GM12878 (cell line): ENCODE measurements around the gene NMRK1. TPM values are rescaled to one million over a fixed set of nuclear protein-coding genes. Genes with fewer than 3 reads are reported as not detected.

ENCODE experiments used
- ATAC-seq: fragments of 200-7000 bp; cut with Tn5 transposase; 3 replicates; pipeline ENCODE4 v1.9.1; 2020; ENCODE audit warnings: mild to moderate bottlenecking, moderate library complexity
- BruUV-seq: library from RNA; stranded (reverse); fragments of 400-500 nt; replicated peaks from 2 replicates; lab custom pipeline; 2021; lab: Mats Ljungman, UMichigan
- CTCF ChIA-PET: fragments of 300-600 bp; sonication (Branson Sonifier 250); formaldehyde crosslinking; extraction: SDS; loops from one replicate; lab custom pipeline; 2021; ENCODE audit warnings: inconsistent platforms; lab: Yijun Ruan, JAX
- POLR2A ChIA-PET: fragments of 350-600 bp; formaldehyde crosslinking; extraction: SDS; loops from one replicate; lab custom pipeline; 2021; ENCODE audit warnings: inconsistent platforms; lab: Charles Lee
- RAD21 ChIA-PET: fragments of 300-600 bp; sonication (Branson Sonifier 250); formaldehyde crosslinking; loops from one replicate; lab custom pipeline; 2023; ENCODE audit warnings: antibody characterized with exemption; ENCODE audit not compliant: unreplicated experiment; lab: Charles Lee
- SMC1A ChIA-PET: fragments of 300-600 bp; sonication (Branson Sonifier 250); formaldehyde crosslinking; loops from one replicate; lab custom pipeline; 2023; ENCODE audit not compliant: unreplicated experiment, uncharacterized antibody; lab: Charles Lee
- DNase-seq: peaks from one replicate; pipeline ENCODE4 v3.0.0-alpha.2; 2011; ENCODE audit warnings: low read depth, low spot score
- FAIRE-seq: peaks from 3 replicates; lab custom pipeline; 2011; peaks lifted over from hg19 to GRCh38; lab: Jason Lieb, UNC
- H2AFZ ChIP-seq: 2 replicates; pipeline ENCODE4 v1.6.0; 2011; ENCODE audit warnings: low read depth, low read length, control low read depth; ENCODE audit not compliant: control insufficient read depth
- H3K27ac ChIP-seq: 2 replicates; pipeline ENCODE4 v1.5.1; 2011; ENCODE audit warnings: control low read depth; ENCODE audit not compliant: control insufficient read depth, insufficient read depth
- H3K27me3 ChIP-seq, 2 experiments: replicated peaks in 1 of 2; 2 replicates each; pipeline versions ENCODE4 v1.6.0 to v1.6.1; 2011; ENCODE audit warnings: low read length in 1 of 2; ENCODE audit not compliant: control insufficient read depth in 2 of 2, insufficient read depth in 2 of 2
- H3K36me3 ChIP-seq, 2 experiments: 2 replicates each; pipeline ENCODE4 v1.5.1; 2011; ENCODE audit warnings: low read length in 1 of 2; ENCODE audit not compliant: control insufficient read depth in 2 of 2, insufficient read depth in 2 of 2
- H3K4me1 ChIP-seq: 2 replicates; pipeline ENCODE4 v1.6.1; 2011; ENCODE audit warnings: mild to moderate bottlenecking, low read length, moderate library complexity, mixed read lengths; ENCODE audit not compliant: control insufficient read depth, insufficient read depth
- H3K4me2 ChIP-seq: 2 replicates; pipeline ENCODE4 v1.6.0; 2011; ENCODE audit warnings: control low read depth; ENCODE audit not compliant: control insufficient read depth, insufficient read depth
- H3K4me3 ChIP-seq: fragments of 200-600 bp; sonication (generic); 2 replicates; pipeline ENCODE4 v1.5.1; 2016
- H3K79me2 ChIP-seq: 2 replicates; pipeline ENCODE4 v1.6.0; 2011; ENCODE audit warnings: low read length; ENCODE audit not compliant: control insufficient read depth, insufficient read depth
- H3K9ac ChIP-seq: 2 replicates; pipeline ENCODE4 v1.8.0; 2011; ENCODE audit warnings: low read length, control low read depth, mixed read lengths; ENCODE audit not compliant: control insufficient read depth, insufficient read depth
- H3K9me3 ChIP-seq: replicated peaks from 3 replicates; pipeline ENCODE4 v1.5.1; 2011; ENCODE audit warnings: mild to moderate bottlenecking, low read length; ENCODE audit not compliant: control insufficient read depth, insufficient read depth
- H4K20me1 ChIP-seq: 2 replicates; pipeline ENCODE4 v1.6.0; 2011; ENCODE audit not compliant: control insufficient read depth, insufficient read depth
- ATF7 ChIP-seq: fragments of 450-650 bp; IDR thresholded peaks from 2 replicates; pipeline ENCODE4 v1.6.1; 2016; ENCODE audit warnings: low read depth, mild to moderate bottlenecking
- JUNB ChIP-seq: IDR thresholded peaks from 2 replicates; pipeline ENCODE4 v1.6.1; 2016; ENCODE audit warnings: antibody characterized with exemption, mild to moderate bottlenecking
- MYC ChIP-seq: IDR thresholded peaks from 2 replicates; pipeline ENCODE4 v1.6.1; 2011; ENCODE audit warnings: mild to moderate bottlenecking, low read length, moderate library complexity, inconsistent platforms; ENCODE audit not compliant: insufficient read depth, insufficient replicate concordance, insufficient read length, severe bottlenecking
- NFYA ChIP-seq: IDR thresholded peaks from 2 replicates; pipeline ENCODE4 v1.6.1; 2011; ENCODE audit warnings: low read depth, mild to moderate bottlenecking, low read length, improper control_type of control experiment, borderline replicate concordance
- PML ChIP-seq: IDR thresholded peaks from 2 replicates; pipeline ENCODE4 v1.6.1; 2012; ENCODE audit warnings: low read length, inconsistent platforms
- POLR2A ChIP-seq: IDR thresholded peaks from 2 replicates; pipeline ENCODE4 v1.6.1; 2011; ENCODE audit warnings: low read depth, mild to moderate bottlenecking, low read length
- POLR2AphosphoS5 ChIP-seq: IDR thresholded peaks from 2 replicates; pipeline ENCODE4 v1.6.1; 2011; ENCODE audit warnings: mild to moderate bottlenecking, low read length, inconsistent platforms
- TBL1XR1 ChIP-seq: IDR thresholded peaks from 2 replicates; pipeline ENCODE4 v1.6.1; 2012; ENCODE audit warnings: low read depth, low read length, improper control_type of control experiment
- ZNF24 ChIP-seq: fragments of 450-650 bp; IDR thresholded peaks from 2 replicates; pipeline ENCODE4 v1.6.1; 2017; ENCODE audit warnings: antibody characterized with exemption, mild to moderate bottlenecking
- ZNF384 ChIP-seq: IDR thresholded peaks from 2 replicates; pipeline ENCODE4 v1.6.1; 2012; ENCODE audit warnings: low read depth, mild to moderate bottlenecking, low read length, improper control_type of control experiment, borderline replicate concordance
- WGBS: methylation state at CpG from one replicate; pipeline ENCODE4 v1.1.6; 2016; ENCODE audit warnings: low lambda C conversion rate; ENCODE audit not compliant: insufficient replicate concordance, insufficient coverage; ENCODE audit errors: missing lambda C conversion rate; 5-methylcytosine and 5-hydroxymethylcytosine counted together
- in situ Hi-C: fragments of 300-500 bp; cut with MboI; formaldehyde crosslinking; loops from 9 replicates; pipeline ENCODE4 v1.14.3; 2018; ENCODE audit warnings: mixed read lengths
- intact Hi-C: fragments of 100-400 bp; cut with micrococcal nuclease; formaldehyde crosslinking; loops from one replicate; pipeline ENCODE4 v1.14.2; 2022; ENCODE audit not compliant: unreplicated experiment
- polyA plus RNA-seq, 11 experiments: library from polyadenylated mRNA; depleted of rRNA in 4 of 11; unstranded in 6 of 11; stranded (reverse) in 5 of 11; fragments of >200 nt; fragmentation: Nextera tagmentation in 4 of 11; fragmentation: Illumina TruSeq in 1 of 11; extraction: Ambion mirVana in 4 of 11; extraction: Trizol in 1 of 11; gene quantifications; 1 replicate in 1 of 11; 2 replicates in 10 of 11; pipeline versions ENCODE4 v1.2.1 to v1.2.3, GENCODE V29; 2011 to 2016; ENCODE audit warnings: inconsistent platforms in 2 of 11, missing spikeins in 2 of 11, low read depth in 1 of 11
- total RNA-seq, 4 experiments: library from RNA; depleted of rRNA in 3 of 4; stranded (reverse); fragments of >200 nt in 3 of 4; fragmentation: Illumina TruSeq in 1 of 4; extraction: Trizol in 1 of 4; gene quantifications; 2 replicates each; pipeline versions ENCODE4 v1.2.1 to v1.2.3, GENCODE V29; 2013 to 2021
- TF ChIP-seq, protein P1 (sequence below): IDR thresholded peaks from 2 replicates; pipeline ENCODE4 v1.6.1; 2012; ENCODE audit warnings: mild to moderate bottlenecking, low read depth, low read length
- TF ChIP-seq, protein P2 (sequence below): fragments of 450-650 bp; IDR thresholded peaks from 2 replicates; pipeline ENCODE4 v1.6.1; 2017; ENCODE audit warnings: antibody characterized with exemption, mild to moderate bottlenecking, moderate library complexity
- TF ChIP-seq, protein P3 (sequence below): IDR thresholded peaks from 2 replicates; pipeline ENCODE4 v1.6.1; 2011; ENCODE audit warnings: low read depth, low read length, improper control_type of control experiment, borderline replicate concordance
- TF ChIP-seq, protein P4 (sequence below): fragments of 150-350 bp; IDR thresholded peaks from 2 replicates; pipeline ENCODE4 v1.6.1; 2014; ENCODE audit warnings: mild to moderate bottlenecking, low read depth, low read length

The NMRK1 gene
- total and polyA plus RNA-seq, 10 of the 15 experiments (the other 5 are each of a cell fraction or from before 2014, with no cell fraction given), result 8.4 to 17.2 (median 12.1) TPM

DNA sequence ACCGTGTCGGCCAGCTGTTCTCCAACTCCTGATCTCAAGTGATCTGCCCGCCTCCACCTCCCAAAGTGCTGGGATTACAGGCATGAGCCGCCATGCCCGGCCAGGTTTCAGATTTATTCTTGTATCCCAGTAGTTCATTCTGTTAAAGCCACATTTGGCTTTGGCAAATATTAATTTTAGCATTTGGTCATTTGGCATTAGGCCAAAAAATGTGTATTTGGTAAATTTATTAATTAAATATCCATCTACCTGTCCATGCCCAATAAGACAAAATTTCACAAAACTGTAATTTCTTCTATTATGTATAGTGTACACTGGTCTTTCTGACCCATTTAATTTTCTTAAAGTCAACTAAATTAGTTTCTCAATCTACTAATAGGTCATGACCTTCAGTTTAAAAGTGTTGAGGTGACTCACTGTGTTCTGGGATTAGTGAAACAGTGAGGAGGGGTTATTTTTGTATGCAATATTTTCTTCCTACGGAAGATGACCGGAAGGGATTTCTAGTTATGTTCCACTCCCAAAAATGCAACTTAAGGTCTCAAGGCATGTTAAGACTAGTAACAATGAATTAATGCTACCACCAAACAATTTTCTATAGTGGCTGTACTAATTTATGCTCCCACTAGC, 21.4 kb upstream of the NMRK1 start (continued):
- no peak for TF ChIP-seq ATF7
- TF ChIP-seq, protein P1, sequence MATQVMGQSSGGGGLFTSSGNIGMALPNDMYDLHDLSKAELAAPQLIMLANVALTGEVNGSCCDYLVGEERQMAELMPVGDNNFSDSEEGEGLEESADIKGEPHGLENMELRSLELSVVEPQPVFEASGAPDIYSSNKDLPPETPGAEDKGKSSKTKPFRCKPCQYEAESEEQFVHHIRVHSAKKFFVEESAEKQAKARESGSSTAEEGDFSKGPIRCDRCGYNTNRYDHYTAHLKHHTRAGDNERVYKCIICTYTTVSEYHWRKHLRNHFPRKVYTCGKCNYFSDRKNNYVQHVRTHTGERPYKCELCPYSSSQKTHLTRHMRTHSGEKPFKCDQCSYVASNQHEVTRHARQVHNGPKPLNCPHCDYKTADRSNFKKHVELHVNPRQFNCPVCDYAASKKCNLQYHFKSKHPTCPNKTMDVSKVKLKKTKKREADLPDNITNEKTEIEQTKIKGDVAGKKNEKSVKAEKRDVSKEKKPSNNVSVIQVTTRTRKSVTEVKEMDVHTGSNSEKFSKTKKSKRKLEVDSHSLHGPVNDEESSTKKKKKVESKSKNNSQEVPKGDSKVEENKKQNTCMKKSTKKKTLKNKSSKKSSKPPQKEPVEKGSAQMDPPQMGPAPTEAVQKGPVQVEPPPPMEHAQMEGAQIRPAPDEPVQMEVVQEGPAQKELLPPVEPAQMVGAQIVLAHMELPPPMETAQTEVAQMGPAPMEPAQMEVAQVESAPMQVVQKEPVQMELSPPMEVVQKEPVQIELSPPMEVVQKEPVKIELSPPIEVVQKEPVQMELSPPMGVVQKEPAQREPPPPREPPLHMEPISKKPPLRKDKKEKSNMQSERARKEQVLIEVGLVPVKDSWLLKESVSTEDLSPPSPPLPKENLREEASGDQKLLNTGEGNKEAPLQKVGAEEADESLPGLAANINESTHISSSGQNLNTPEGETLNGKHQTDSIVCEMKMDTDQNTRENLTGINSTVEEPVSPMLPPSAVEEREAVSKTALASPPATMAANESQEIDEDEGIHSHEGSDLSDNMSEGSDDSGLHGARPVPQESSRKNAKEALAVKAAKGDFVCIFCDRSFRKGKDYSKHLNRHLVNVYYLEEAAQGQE, result no peak
- TF ChIP-seq, protein P2, sequence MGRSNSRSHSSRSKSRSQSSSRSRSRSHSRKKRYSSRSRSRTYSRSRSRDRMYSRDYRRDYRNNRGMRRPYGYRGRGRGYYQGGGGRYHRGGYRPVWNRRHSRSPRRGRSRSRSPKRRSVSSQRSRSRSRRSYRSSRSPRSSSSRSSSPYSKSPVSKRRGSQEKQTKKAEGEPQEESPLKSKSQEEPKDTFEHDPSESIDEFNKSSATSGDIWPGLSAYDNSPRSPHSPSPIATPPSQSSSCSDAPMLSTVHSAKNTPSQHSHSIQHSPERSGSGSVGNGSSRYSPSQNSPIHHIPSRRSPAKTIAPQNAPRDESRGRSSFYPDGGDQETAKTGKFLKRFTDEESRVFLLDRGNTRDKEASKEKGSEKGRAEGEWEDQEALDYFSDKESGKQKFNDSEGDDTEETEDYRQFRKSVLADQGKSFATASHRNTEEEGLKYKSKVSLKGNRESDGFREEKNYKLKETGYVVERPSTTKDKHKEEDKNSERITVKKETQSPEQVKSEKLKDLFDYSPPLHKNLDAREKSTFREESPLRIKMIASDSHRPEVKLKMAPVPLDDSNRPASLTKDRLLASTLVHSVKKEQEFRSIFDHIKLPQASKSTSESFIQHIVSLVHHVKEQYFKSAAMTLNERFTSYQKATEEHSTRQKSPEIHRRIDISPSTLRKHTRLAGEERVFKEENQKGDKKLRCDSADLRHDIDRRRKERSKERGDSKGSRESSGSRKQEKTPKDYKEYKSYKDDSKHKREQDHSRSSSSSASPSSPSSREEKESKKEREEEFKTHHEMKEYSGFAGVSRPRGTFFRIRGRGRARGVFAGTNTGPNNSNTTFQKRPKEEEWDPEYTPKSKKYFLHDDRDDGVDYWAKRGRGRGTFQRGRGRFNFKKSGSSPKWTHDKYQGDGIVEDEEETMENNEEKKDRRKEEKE, result no peak
- no peak for TF ChIP-seq POLR2A

DNA sequence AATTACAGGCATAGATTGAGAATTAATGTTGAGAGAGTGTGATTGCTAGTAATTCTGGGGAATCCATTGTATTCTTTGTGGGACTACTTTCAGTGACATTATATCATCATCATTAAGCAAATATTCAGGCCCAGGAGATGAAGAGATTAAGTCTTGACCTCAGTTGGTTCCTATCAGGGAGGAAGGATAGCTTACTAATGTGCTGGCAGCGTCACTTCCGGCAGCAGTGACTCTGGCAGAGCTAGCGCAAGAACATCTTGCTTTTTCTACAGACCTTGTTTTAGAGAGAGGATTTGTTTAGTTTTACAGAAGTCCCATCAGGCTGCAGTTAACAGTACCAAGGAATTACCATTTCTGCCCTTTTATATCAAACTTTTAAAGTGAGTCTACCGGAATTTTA, 20.6 kb upstream of the NMRK1 start:
- Histone ChIP-seq H3K79me2 (peaks cover 4% of the 10 kb centered on the region), H3K27me3 (no peaks in the 10 kb centered on the region), H4K20me1 (no peaks in the 10 kb centered on the region; the same call in 1 of the 2 replicates), H3K9me3 (no peaks in the 10 kb centered on the region), H2AFZ (no peak overlapping the region), H3K4me2 (no peak overlapping the region), H3K4me3 (no peak overlapping the region), H3K4me1 (no peaks in the 10 kb centered on the region), H3K27ac (no peak overlapping the region), H3K36me3 (no peaks in the 10 kb centered on the region), H3K9ac (no peak overlapping the region)
- intact Hi-C loops (no loop called here), in situ Hi-C loops (no loop called here)
- ChIA-PET SMC1A (interaction anchor here (1.7 to 2.3 kb wide), 2 partner anchors 13 to 17 kb away, joined by 6 read pairs; no protein-coding TSS in a partner anchor), CTCF (interaction anchor here (1.3 kb wide), 1 partner anchor 337 kb away, joined by 3 read pairs; no protein-coding TSS in a partner anchor), RAD21 (no interaction called here), POLR2A (no interaction called here)
- WGBS, result 100% methylated on average over 4 of the region's 4 CpGs
- FAIRE-seq (no peak), DNase-seq (no peak), ATAC-seq (no peak)
- BruUV-seq, result no TSS peak
- TF ChIP-seq PML (no peak), ZNF384 (no peak), TBL1XR1 (no peak), NFYA (no peak), MYC (no peak), JUNB (no peak), ZNF24 (no peak), POLR2AphosphoS5 (no peak)
- TF ChIP-seq, protein P3, sequence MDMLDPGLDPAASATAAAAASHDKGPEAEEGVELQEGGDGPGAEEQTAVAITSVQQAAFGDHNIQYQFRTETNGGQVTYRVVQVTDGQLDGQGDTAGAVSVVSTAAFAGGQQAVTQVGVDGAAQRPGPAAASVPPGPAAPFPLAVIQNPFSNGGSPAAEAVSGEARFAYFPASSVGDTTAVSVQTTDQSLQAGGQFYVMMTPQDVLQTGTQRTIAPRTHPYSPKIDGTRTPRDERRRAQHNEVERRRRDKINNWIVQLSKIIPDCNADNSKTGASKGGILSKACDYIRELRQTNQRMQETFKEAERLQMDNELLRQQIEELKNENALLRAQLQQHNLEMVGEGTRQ, result no peak
- TF ChIP-seq, protein P4, sequence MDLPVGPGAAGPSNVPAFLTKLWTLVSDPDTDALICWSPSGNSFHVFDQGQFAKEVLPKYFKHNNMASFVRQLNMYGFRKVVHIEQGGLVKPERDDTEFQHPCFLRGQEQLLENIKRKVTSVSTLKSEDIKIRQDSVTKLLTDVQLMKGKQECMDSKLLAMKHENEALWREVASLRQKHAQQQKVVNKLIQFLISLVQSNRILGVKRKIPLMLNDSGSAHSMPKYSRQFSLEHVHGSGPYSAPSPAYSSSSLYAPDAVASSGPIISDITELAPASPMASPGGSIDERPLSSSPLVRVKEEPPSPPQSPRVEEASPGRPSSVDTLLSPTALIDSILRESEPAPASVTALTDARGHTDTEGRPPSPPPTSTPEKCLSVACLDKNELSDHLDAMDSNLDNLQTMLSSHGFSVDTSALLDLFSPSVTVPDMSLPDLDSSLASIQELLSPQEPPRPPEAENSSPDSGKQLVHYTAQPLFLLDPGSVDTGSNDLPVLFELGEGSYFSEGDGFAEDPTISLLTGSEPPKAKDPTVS, result no peak
